Measurements from ENCODE around the gene KIAA1755.

DNA sequence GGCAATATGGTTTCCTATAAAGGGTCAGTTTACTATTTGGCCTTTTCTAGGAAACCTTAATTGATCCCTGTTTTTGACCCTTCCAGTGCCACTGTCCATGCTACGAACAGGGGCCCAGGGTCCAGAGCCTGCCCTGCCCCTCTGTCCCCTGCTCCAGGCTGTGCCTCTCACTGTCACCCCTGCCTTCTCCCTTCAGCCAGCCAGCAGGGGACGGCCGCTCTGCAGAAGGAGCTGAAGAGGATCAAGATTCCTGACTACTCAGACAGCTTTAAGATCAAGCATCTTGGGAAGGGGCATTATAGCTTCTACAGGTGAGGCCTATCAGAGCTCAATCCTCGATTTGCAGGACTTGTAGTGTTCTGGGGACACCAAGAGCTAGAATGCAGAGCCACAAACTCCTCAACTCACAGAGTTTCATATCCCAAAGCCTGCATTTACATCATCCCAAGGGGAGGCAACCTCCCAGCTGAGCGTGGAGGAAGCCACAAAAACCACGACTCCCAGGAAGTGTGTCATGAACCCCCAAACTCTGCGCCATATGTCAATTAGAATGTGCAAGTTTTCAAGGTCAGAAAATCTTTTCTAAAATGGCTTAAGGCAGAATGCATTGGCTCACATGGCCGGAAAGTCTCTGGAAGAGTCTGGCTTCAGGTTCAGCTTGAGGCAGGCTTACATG lies 47.0 kb upstream of the KIAA1755 start:
- TF ChIP-seq, protein P1, sequence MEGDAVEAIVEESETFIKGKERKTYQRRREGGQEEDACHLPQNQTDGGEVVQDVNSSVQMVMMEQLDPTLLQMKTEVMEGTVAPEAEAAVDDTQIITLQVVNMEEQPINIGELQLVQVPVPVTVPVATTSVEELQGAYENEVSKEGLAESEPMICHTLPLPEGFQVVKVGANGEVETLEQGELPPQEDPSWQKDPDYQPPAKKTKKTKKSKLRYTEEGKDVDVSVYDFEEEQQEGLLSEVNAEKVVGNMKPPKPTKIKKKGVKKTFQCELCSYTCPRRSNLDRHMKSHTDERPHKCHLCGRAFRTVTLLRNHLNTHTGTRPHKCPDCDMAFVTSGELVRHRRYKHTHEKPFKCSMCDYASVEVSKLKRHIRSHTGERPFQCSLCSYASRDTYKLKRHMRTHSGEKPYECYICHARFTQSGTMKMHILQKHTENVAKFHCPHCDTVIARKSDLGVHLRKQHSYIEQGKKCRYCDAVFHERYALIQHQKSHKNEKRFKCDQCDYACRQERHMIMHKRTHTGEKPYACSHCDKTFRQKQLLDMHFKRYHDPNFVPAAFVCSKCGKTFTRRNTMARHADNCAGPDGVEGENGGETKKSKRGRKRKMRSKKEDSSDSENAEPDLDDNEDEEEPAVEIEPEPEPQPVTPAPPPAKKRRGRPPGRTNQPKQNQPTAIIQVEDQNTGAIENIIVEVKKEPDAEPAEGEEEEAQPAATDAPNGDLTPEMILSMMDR (IDR thresholded peaks at IDR 0.05) = no peak
- no peak for TF ChIP-seq POLR2A (IDR thresholded peaks at IDR 0.05)

All from heart left ventricle (tissue), 13 donors.